HEK293T (cell line): ENCODE results near the gene MYO5C.

Source experiments
- FOXK2 ChIP-seq: fragments of 450-650 bp; IDR thresholded peaks from 2 replicates; pipeline ENCODE4 v1.6.1; 2016; ENCODE audit warnings: mild to moderate bottlenecking
- FOXM1 ChIP-seq: fragments of 450-650 bp; IDR thresholded peaks from 2 replicates; pipeline ENCODE4 v1.6.1; 2017; ENCODE audit warnings: mild to moderate bottlenecking, borderline replicate concordance
- HDGF ChIP-seq: fragments of 450-650 bp; IDR thresholded peaks from 2 replicates; pipeline ENCODE4 v1.6.1; 2017; ENCODE audit warnings: antibody characterized with exemption, borderline replicate concordance
- LEF1 ChIP-seq: fragments of 450-650 bp; IDR thresholded peaks from 2 replicates; pipeline ENCODE4 v1.6.1; 2017; ENCODE audit warnings: mild to moderate bottlenecking, borderline replicate concordance
- NFRKB ChIP-seq: fragments of 450-650 bp; IDR thresholded peaks from 2 replicates; pipeline ENCODE4 v1.6.1; 2016; ENCODE audit warnings: mild to moderate bottlenecking, moderate library complexity
- SP1 ChIP-seq: fragments of 450-650 bp; IDR thresholded peaks from 2 replicates; pipeline ENCODE4 v1.6.1; 2017
- TARDBP ChIP-seq: fragments of 450-650 bp; IDR thresholded peaks from 2 replicates; pipeline ENCODE4 v1.6.1; 2016

DNA sequence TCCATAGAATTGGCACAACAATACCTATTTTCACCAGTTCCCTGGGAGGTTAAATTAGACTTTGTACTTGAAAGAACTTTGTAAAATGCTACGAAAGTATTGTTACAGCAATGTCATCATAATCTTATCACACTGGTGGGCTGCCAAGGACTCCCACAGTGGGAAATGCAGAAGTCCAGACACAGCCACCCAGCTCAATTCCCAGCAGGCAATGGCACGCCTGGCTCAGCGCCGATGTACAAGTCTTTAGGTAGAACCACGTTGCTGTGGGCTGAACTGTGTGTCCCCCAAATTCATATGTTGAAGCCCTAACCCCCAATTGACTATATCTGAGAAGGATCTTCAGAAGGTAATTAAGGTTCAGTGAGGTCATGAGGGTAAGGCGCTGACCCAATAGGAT lies 12.3 kb downstream of the MYO5C start:
- TF ChIP-seq TARDBP, result no peak
- TF ChIP-seq LEF1, result no peak
- TF ChIP-seq NFRKB, result no peak
- no peak for TF ChIP-seq SP1
- no peak for TF ChIP-seq HDGF
- TF ChIP-seq FOXM1, result no peak
- TF ChIP-seq FOXK2, result no peak
